GM18907 (cell line): Measurements from ENCODE around the gene ROBO2.

Source experiments
- ATAC-seq: cut with Tn5 transposase; IDR thresholded peaks from one replicate; pipeline ENCODE4 v1.9.1; 2021; ENCODE audit warnings: mild to moderate bottlenecking, moderate library complexity; ENCODE audit not compliant: unreplicated experiment

The ROBO2 gene

GRCh38 chr3:77102951-77103769 lies 63.3 kb downstream of the ROBO2 start:
- ATAC-seq, result no peak

- ATAC-seq, result no peak
Measured at GRCh38 chr3:77122652-77123051, 82.8 kb downstream of the ROBO2 start.

GRCh38 chr3:77125966-77126365 lies 86.1 kb downstream of the ROBO2 start:
- ATAC-seq, result no peak

- no peak for ATAC-seq
Measured at GRCh38 chr3:77134769-77135168, 94.9 kb downstream of the ROBO2 start.

- no peak for ATAC-seq
Measured at GRCh38 chr3:77137559-77137958, 97.7 kb downstream of the ROBO2 start.

- ATAC-seq, result no peak
Measured at GRCh38 chr3:77139624-77140023, 99.7 kb downstream of the ROBO2 start.

- ATAC-seq, result no peak
Measured at GRCh38 chr3:77141423-77141822, 101.5 kb downstream of the ROBO2 start.

- ATAC-seq, result no peak
Measured at GRCh38 chr3:77142578-77142977, 102.7 kb downstream of the ROBO2 start.

GRCh38 chr3:77146004-77146403 lies 106.1 kb downstream of the ROBO2 start:
- ATAC-seq, result no peak

- no peak for ATAC-seq
Measured at GRCh38 chr3:77147836-77148578, 108.1 kb downstream of the ROBO2 start.

- ATAC-seq, result no peak
Measured at GRCh38 chr3:77149382-77149781, 109.5 kb downstream of the ROBO2 start.

GRCh38 chr3:77150028-77150427 lies 110.1 kb downstream of the ROBO2 start:
- ATAC-seq, result no peak

GRCh38 chr3:77150759-77151158 lies 110.9 kb downstream of the ROBO2 start:
- ATAC-seq, result no peak

GRCh38 chr3:77158730-77159581 lies 119.1 kb downstream of the ROBO2 start:
- ATAC-seq, result no peak

GRCh38 chr3:77160931-77161497 lies 121.1 kb downstream of the ROBO2 start:
- no peak for ATAC-seq

- ATAC-seq, result no peak
Measured at GRCh38 chr3:77169823-77170222, 129.9 kb downstream of the ROBO2 start.

GRCh38 chr3:77171026-77171425 lies 131.1 kb downstream of the ROBO2 start:
- no peak for ATAC-seq

- no peak for ATAC-seq
Measured at GRCh38 chr3:77179762-77180161, 139.9 kb downstream of the ROBO2 start.

- ATAC-seq, result no peak
Measured at GRCh38 chr3:77182341-77182740, 142.4 kb downstream of the ROBO2 start.

- ATAC-seq, result no peak
Measured at GRCh38 chr3:77186319-77186718, 146.4 kb downstream of the ROBO2 start.

GRCh38 chr3:77186728-77187127 lies 146.8 kb downstream of the ROBO2 start:
- no peak for ATAC-seq
